ENCODE data around the gene TMEM209. TPM values are rescaled to one million over a fixed set of nuclear protein-coding genes. Genes with fewer than 3 reads are reported as not detected.

TMEM209 gene
- total RNA-seq, 6 experiments from 2014 or later, result 14.2 to 17.3 (median 16.9) TPM

GRCh38 chr7:130201796-130202195, 3.4 kb downstream of the TMEM209 start:
- Mint-ChIP-seq H3K36me3 (ENCODE audit: low read depth) (peaks cover 43% of the 10 kb centered on the region), H3K4me1 (ENCODE audit: low read depth) (peaks cover 18% of the 10 kb centered on the region), H3K27me3 (ENCODE audit: insufficient read depth) (peaks cover 4% of the 10 kb centered on the region), H3K9me3 (no peaks in the 10 kb centered on the region), H3K27ac (no peak overlapping the region), H3K4me3 (no peak overlapping the region)
- TF ChIP-seq CTCF (IDR thresholded peaks at IDR 0.05), result no peak
- DNase-seq, result no peak

GRCh38 chr7:130197094-130197493, 8.1 kb downstream of the TMEM209 start:
- TF ChIP-seq CTCF (IDR thresholded peaks at IDR 0.05), result no peak
- Mint-ChIP-seq H3K27me3 (ENCODE audit: insufficient read depth) (no peaks in the 10 kb centered on the region), H3K4me1 (ENCODE audit: low read depth) (no peaks in the 10 kb centered on the region), H3K36me3 (ENCODE audit: low read depth) (peaks cover 47% of the 10 kb centered on the region), H3K9me3 (no peaks in the 10 kb centered on the region), H3K4me3 (no peak overlapping the region), H3K27ac (no peak overlapping the region)
- no peak for DNase-seq

GRCh38 chr7:130196476-130196875, 8.7 kb downstream of the TMEM209 start:
- Mint-ChIP-seq H3K4me1 (ENCODE audit: low read depth) (no peaks in the 10 kb centered on the region), H3K4me3 (no peak overlapping the region), H3K27ac (no peak overlapping the region), H3K9me3 (no peaks in the 10 kb centered on the region), H3K27me3 (ENCODE audit: insufficient read depth) (no peaks in the 10 kb centered on the region), H3K36me3 (ENCODE audit: low read depth) (peaks cover 42% of the 10 kb centered on the region)
- TF ChIP-seq CTCF (IDR thresholded peaks at IDR 0.05), result no peak
- no peak for DNase-seq

GRCh38 chr7:130195396-130195795, 9.8 kb downstream of the TMEM209 start:
- peaks cover 37% of the 10 kb centered on the region for H3K36me3 Mint-ChIP-seq (ENCODE audit: low read depth)
- no peaks in the 10 kb centered on the region for H3K27me3 Mint-ChIP-seq (ENCODE audit: insufficient read depth)
- no peak for DNase-seq
- H3K9me3 Mint-ChIP-seq, result no peaks in the 10 kb centered on the region
- no peak overlapping the region for H3K27ac Mint-ChIP-seq
- no peaks in the 10 kb centered on the region for H3K4me1 Mint-ChIP-seq (ENCODE audit: low read depth)
- no peak for TF ChIP-seq CTCF (IDR thresholded peaks at IDR 0.05)
- no peak overlapping the region for H3K4me3 Mint-ChIP-seq

GRCh38 chr7:130191791-130192190, 13.4 kb downstream of the TMEM209 start:
- no peak overlapping the region for H3K4me3 Mint-ChIP-seq
- no peaks in the 10 kb centered on the region for H3K27me3 Mint-ChIP-seq (ENCODE audit: insufficient read depth)
- peaks cover 49% of the 10 kb centered on the region for H3K36me3 Mint-ChIP-seq (ENCODE audit: low read depth)
- no peak overlapping the region for H3K27ac Mint-ChIP-seq
- peaks cover 24% of the 10 kb centered on the region for H3K4me1 Mint-ChIP-seq (ENCODE audit: low read depth)
- H3K9me3 Mint-ChIP-seq, result no peaks in the 10 kb centered on the region
- DNase-seq, result no peak
- no peak for TF ChIP-seq CTCF (IDR thresholded peaks at IDR 0.05)

- no peak for TF ChIP-seq CTCF (IDR thresholded peaks at IDR 0.05)
- Mint-ChIP-seq H3K4me3 (no peak overlapping the region), H3K4me1 (ENCODE audit: low read depth) (peaks cover 24% of the 10 kb centered on the region), H3K36me3 (ENCODE audit: low read depth) (peaks cover 42% of the 10 kb centered on the region), H3K27ac (0 out of 2 replicates have a peak overlapping the region, but pooled peaks have one; percentile 4), H3K9me3 (no peaks in the 10 kb centered on the region), H3K27me3 (ENCODE audit: insufficient read depth) (no peaks in the 10 kb centered on the region)
- peak; percentile 6 for DNase-seq
Observed at GRCh38 chr7:130189343-130189742, 15.9 kb downstream of the TMEM209 start.

Data from HFFc6 (cell line).